GM18870 (cell line): ENCODE measurements around the gene RAD23B.

Experiments
- ATAC-seq: cut with Tn5 transposase; IDR thresholded peaks from one replicate; pipeline ENCODE4 v1.9.1; 2021; ENCODE audit warnings: moderate library complexity; ENCODE audit not compliant: unreplicated experiment

The RAD23B gene

DNA sequence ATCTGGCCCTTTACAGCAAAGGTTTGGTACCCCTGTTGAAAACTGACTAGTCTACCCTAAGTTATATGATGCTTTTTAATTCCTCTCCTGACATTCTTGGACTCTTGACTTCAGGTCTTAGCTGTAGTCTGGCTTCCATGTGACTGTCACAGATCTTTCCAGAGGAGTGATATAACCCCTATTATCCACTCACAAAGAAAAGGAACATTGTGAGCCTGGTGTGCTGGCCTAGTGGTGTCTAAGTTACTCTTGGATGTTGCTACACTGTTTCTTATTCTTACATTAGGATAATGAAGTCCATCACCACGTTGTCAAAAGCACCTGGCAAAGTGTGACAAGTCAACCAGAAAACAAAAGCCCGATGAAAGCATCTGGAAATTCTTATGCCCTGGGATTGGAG, 49.8 kb downstream of the RAD23B start:
- ATAC-seq = no peak

DNA sequence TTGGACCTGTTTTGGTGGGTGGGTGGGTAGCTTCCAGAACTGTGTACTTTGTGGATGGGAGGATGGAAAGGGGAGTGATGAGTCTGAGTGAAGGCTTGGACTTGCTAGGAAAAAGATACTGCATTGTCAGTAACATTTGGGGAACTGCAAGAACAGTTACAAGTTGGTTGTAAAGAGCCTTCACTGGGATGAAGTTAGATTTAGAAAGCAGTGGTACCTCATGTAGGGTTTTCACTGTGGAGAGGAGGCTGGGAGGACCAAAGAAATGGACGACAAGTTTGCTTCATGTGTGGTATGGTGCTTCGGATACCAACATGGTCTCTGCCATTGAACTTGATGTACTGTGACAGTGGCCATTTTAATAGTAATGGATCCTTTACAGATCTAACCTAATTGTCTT, 50.3 kb downstream of the RAD23B start:
- no peak for ATAC-seq

DNA sequence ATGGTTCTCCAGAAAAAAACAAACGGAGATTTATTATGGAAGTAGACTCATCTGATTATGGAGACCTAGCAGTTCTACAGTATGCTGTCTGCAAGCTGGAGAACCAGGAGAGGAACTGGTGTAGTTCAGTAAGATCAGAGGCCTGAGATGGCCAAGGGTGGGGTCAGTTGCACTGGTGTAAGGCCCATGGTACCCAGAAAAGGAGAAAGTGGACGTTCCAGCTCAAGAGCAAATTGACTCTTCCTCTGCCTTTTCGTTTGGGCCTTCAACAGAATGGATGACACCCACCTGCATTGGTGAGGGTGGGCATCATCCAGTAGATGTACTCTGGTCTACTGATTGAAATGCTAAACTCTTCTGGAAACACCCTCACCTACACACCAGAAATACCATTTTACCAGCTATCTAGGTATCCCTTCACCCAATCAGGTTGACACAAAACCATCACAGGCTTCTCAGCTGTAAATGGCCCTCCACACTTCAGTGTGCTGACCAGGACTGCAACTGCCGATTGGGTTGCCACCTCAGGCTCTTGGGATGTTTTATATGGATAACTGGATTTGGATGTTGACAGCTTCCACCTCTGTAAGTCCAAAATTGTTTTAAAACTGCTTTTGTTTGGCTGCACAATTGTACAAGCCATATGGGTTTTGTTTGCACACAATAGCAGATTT, 51.2 kb downstream of the RAD23B start:
- ATAC-seq = no peak

DNA sequence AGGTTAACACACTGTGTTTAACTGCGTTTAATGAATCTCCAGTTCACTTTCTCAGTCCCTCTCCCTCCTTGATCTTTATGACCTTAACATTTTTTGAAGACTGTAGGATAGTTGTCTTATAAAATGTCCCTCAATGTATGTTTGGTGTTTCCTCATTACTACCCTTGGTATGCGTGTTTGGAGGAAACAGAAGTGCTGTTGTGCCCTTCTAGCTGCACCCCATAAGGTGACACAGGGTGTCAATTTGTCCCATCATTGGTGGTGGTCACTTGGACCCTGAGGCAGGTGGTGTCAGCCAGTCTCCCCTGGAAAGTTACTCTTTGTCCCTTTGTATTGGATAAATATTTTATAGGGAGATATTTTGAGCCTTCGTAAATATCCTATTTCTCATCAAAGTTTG, 52.3 kb downstream of the RAD23B start:
- no peak for ATAC-seq

DNA sequence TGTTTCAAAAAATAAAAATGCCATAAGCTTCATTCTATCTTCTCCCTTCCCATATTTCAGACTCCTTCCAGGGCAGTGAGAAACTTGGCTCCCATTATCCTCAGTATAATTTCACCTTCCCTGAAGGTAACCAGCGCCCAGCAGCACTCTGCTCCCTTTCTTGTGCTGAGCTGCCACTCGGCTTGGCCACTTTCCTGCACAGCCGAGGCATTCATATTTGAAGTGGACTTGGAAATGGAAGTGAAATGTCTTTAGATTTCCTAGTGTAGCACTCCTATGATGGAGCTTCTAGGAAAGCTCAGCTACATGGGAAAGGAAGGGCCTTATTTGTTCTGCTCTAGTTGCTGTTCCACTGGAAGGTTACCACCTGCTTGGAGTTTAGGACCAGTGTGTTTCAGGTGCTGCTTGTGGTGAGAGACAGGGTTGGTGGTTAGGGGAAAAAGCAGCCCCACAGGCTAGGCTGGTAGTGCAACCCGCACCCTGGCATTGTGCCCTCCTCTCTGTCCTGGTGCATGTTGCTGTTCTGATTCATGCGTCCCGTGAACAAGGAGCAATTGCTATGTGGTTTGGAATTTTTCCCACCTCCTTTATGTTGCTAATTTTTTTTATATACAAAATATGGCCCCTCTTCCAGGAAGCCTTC, 53.8 kb downstream of the RAD23B start:
- ATAC-seq = no peak

DNA sequence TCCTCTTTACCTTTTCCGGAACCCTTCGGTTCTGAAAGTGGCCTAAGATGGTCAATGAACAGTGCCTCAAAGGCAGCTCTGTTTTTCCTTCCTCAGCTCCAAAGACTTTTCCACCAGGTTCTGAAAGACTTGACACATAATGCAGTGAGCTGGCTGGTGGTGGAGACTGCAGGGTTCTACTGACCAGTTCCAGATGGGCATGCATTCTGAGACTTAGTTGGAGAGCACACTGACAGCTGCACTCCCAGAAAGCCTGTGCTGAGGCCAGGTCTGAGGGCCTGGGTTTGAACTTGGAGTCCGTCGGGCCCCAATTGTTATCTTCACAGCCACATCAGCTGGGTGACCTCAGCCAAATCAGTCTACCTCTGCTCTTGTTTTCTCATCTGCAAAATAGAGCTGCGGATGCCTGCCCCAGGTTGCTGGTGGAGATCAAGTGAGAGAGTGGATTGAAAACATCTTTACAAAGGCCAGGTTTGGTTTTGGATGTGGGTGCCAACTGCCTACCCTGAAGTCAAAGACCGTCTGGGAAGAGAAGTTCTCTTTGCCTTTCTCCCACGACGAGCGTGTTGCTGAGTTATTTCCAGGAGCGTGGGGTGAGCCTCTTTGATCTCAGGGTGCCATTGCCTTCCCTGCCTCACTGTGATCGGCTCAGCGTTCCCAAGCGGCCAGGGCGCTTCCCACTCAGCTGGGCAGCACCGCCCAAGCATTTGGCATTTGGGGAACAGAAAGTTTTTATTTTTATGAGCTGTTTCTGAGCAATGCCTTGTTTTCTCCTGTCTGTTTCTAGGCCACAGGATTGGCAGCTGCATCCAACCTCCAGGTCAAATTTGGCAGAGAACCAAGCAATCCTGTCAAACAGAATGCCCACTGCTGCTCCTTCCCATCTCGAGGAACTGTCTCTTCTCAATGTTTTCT, 54.9 kb downstream of the RAD23B start:
- ATAC-seq = no peak

DNA sequence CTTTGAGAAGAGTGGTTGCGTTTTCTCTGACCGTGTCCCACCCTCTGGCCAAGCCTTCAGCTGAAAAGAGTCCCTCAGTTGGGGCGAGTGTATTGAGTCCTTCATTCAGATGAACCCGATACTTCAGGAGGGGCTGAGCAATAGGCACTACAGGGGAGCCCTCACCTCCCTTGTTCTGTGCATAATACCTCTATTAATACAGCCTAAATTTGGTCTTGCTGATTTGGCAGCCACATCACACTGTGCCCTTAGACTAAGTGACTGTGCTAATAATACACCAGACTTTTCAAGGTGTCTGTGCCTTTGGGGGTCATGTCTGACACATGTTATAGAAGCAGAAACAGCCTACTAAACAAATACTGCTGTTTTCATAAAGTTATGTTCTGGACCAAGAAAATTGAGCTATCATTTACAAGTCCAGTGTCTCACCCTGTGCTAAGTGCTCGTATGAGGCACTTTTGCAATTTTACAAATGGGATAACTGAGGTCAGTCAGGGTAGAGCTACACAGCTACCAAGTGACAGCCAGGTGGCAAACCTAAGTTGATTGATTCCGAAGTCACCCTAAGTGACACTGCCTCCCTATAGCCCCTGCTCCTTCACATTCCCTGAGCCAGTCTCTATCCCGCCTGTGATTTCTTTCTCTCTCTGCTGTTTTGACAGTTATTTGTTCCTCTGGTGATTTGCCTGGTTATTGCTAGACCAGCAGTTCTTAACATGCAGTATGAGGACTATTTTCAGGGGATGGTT, 56.0 kb downstream of the RAD23B start:
- ATAC-seq = no peak

DNA sequence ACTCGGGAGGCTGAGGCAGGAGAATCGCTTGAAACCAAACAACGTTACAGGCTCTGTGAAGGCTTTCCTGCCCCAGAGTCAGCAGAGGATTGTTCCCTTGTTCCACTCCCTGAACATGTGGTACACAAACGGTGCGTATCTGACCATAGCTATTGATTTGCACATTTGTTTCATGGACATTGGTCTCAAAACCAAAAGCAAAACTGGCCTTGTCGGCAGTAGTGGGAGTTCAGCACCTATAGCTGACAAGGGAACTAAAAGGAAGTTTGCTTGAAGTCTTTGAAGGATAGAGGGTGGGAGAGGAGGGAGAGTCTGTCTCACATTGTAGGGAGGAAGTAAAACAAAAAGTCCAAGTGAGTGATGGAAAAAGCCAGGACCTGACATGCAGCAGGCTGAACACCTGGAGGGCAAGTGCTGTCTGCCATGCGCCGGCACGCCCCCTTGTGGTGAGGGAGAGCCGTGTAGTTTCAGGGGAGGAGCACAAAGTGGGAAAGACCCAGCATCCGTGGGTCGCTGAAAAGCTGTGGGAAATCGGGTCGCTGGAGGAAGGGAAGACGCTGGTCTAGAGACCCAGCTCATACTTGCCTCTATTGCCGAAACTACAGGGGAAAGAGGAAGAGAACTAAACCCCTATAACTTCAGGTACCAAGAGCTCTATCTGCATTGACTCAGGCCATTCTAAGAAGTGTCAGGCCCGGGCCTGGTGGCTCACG, 58.0 kb downstream of the RAD23B start:
- peak; percentile 80 for ATAC-seq

DNA sequence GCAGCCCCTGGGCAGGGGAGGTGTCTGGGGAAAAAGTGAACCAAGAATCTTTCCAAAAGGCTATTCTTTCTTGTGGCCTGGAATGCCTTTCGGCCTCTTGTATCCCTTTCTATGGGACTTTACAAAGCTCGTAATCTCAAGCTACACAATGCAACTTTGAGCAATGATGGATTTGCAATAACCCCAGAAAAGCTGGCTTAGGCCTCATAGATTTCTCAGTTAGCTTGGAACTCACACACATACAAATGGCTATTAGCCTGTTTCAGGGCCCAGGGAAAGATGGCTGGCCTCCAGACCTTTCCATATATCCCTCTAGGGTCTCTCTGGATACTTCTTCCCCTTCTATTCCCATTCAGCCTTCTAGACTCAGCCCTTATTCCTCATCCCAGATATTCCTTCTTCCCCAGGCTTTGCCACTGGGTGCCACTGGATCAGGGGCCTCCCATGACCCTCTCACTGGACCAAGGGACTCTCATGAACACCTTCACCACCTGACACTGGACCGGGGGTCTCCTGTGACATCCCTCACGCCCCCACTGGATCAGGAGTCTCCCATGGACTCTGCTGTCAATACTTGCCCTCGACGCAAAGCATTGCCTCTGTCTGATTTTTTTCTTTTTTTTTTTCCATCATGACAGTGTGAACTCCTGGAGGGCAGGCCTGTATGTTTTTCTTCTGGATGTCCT, 59.5 kb downstream of the RAD23B start:
- no peak for ATAC-seq

DNA sequence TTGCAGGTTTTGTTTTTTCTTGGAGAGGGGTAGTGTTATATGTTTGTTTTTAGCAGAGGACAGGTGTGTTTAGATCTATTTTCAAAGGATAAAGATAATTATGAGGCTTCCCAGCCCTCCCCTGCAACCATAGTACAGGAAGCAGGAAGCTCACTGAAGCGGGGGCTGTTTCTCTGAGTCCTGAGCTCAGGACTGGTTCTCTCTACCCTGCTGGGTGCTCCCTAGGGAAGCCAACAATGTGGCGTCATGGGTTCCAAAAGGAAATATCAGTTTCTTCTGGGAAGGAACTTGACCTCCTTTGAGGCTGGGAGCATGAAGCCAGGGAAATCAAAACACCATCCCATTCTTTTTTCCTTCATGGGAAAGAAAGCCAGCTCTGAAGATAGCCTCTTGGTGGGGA, 62.2 kb downstream of the RAD23B start:
- no peak for ATAC-seq

DNA sequence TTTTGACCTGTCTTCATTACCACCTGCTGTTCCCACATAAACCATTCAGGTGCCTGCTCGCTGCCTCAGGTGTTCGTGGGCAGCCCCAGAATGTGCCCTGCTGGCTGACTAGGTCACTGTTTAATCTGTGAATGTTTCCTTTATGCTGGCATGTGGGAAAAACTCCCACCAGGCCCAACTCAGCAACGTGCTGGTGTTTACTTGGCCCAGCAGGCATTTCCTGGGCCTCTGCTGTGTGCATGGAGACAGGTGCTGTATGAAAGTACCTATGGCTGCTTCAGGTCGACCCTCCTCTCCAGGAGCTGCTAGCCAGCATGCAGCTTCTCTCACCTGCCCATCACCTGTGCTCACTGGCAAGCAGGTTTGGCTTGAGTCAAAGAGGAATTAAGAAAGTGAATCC, 65.8 kb downstream of the RAD23B start:
- no peak for ATAC-seq

DNA sequence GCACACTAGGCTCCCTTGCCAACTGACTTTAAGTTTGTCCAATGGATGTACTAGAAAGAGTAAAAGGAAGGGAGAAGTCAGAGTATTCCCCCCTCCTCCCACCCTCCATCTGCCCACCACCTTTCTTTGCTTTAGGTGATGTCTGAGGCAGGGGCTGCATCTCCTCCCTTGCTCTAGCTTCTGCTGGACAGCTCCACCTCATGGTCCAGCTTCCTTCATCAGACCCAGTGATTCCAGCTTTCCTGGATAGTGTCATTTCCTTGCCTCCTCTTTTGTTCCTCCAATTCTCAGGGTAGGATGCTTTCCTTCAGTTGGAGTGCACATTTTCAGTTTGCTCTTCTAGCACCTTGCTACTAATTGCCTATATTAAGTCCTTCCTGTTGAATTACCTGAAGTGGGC, 67.4 kb downstream of the RAD23B start:
- no peak for ATAC-seq

DNA sequence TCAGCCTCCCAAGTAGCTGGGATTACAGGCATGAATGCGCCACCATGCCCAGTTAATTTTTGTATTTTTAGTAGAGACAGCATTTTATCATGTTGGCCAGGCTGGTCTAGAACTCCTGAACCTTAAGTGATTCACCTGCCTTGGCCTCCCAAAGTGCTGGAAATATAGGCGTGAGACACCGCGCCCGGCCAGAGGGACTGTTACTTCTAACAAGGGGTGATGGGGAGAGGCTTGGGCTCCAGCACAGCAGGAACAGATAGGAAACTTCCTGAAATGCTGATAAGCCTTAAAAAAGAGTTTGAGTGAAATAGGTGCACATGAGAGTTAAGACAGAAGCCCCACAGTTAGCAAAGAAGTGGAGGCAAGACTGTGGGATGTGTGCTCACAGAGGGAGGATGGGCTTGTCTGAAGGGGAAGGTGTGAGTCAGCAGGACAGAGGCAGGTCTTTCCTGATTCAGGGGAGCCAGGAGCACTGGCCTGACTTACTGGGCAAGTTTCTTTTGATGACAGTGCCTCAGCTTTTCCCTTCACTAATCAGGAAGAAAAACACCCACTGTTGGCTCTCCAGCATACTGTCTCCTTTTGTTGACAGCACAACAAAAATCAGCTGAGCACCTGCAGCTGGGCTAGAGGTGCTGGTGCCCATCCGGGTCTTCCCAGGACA, 68.4 kb downstream of the RAD23B start:
- no peak for ATAC-seq

DNA sequence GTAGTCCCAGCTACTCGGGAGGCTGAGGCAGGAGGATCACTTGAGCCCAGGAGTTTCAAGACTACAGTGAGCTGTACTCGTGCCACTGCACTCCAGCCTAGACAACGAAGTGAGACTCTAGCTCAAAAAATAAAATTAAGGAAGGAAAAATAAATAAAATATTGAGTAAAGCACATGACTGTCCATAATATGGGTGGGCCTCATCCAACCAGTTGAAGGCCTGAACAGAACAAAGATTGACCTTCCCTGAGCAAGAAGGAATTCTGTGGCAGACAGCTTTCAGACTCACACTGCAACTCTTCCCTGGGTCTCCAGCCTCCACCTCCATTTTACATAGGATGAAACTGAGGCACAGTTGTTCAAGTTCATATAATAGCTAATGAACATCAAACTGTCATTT, 72.3 kb downstream of the RAD23B start:
- ATAC-seq = no peak

DNA sequence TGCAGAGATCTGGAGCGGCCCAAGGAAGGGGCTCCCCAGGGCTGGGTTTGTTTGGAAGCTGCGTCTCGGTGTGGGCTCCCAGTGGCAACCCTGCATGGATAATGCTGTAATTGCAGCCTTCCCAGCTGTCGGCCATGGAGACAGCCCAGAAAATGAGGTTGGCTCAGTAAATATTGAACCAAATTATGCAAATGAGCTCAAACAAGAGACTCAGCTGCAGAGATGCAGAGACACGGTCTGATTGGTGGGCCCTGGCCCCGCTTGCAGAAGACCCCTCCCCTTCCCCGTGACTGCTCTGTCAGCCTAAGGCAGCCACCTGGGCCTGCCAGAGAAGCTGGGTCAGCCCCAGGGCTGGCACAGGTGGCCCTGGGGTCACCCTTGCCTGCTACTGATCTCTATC, 75.9 kb downstream of the RAD23B start:
- no peak for ATAC-seq

DNA sequence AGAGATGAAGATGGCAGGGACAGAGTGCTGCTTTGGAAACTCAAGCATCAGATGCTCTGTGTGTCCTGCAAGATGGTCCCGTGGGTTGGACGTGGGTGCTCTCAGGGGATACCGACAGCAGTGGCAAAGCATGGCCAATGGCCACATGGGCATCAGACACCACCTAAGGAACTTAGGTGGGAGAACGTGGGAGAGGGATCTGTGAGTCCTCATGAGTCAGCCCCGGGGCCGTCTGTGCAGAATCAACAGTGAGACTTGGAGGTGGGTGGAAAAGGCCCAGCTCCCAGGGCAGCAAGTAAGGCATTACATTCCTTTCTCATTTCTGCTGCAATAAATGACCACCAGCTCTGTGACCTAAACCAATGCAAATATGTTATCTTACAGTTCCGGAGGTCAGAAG, 77.0 kb downstream of the RAD23B start:
- no peak for ATAC-seq

DNA sequence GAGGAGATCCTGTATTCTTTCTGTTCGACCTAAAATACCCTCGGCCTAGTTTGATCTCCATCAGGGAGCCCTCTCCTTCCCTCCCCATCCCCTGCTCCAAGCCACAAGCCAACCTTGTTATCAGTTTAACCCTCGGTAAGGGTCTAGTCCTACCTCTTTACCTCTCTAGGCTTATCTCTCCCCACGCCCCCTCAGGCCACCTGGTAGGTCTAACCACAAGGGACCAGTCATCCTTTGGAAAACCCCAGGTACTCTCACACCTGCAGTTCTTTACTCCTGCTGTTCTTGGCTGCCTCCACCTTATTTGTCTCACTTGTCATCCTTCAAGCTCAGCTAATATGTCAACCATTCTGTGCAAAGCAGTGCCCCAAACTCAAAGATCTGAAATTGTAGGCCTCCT, 78.7 kb downstream of the RAD23B start:
- ATAC-seq = no peak

DNA sequence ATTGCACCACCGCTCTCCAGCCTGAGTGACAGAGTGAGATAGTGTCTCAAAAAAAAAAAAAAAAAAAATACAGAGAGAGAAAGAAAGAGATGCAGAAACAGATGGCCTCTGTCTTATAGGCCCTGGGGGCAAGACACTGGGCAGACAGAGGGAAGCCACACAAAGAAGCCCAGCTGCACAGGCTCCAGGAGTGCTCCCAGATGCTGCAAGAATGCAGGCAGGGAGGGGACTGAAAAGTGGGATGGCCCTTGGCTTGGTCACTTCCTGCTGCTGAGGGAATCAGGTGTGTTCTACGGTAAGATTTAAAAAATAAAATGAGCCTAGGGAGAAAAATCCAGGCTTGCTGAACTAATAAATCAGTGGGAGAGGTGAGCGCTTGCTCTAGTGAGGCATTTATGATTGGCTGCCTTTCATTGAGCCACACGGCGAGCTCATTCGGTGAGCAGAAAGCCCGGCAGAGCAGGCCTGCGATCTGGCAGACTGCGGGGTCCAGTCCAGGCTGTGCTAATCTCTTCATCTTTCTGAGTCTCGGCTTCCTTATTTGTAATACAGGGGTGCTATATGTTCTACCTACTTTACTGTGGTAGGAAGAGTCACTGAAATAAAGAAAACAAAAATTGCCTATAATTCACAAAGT, 80.6 kb downstream of the RAD23B start:
- no peak for ATAC-seq
